ENCODE data around the gene ATP10A. TPM values are rescaled to one million over a fixed set of nuclear protein-coding genes. Genes with fewer than 3 reads are reported as not detected.

ATP10A gene
- polyA plus RNA-seq, 1 of the 3 experiments (the other 2 are of a cell fraction) = not detected

- ChIA-PET CTCF (no interaction called here), POLR2A (no interaction called here)
- no peaks in the 10 kb centered on the region for H3K36me3 ChIP-seq (replicated peaks in 1 of 2; ENCODE audit: control insufficient read depth in 1 of 2, insufficient read depth in 2 of 2, low read length in 1 of 2)
- no peak overlapping the region for H3K4me3 ChIP-seq (ENCODE audit: low read depth in 2 of 2, low read length in 1 of 2)
- no peaks in the 10 kb centered on the region for H4K20me1 ChIP-seq (ENCODE audit: insufficient read depth)
- no peaks in the 10 kb centered on the region for H3K79me2 ChIP-seq (ENCODE audit: insufficient read depth)
- H3K4me2 ChIP-seq = no peak overlapping the region
- no peak for TF ChIP-seq MAX (IDR thresholded peaks at IDR 0.05; ENCODE audit: low read depth)
- no peak for TF ChIP-seq TEAD4 (IDR thresholded peaks at IDR 0.05; ENCODE audit: borderline replicate concordance, insufficient read depth)
- no peak for TF ChIP-seq RFX5 (IDR thresholded peaks at IDR 0.05; ENCODE audit: low read length)
- TF ChIP-seq POLR2AphosphoS5 (IDR thresholded peaks at IDR 0.05; ENCODE audit: low read depth, low read length) = no peak
- TF ChIP-seq JUND (IDR thresholded peaks at IDR 0.05) = no peak
- no peak for TF ChIP-seq NFIC (IDR thresholded peaks at IDR 0.05; ENCODE audit: borderline replicate concordance)
- no peak for TF ChIP-seq TAF1 (IDR thresholded peaks at IDR 0.05; ENCODE audit: borderline replicate concordance, low read depth, low read length)
- no peak for TF ChIP-seq GABPA (IDR thresholded peaks at IDR 0.05; ENCODE audit: low read depth)
- TF ChIP-seq FOXJ3 (CRISPR knock-in tag; IDR thresholded peaks at IDR 0.05) = no peak
- TF ChIP-seq, protein P1, sequence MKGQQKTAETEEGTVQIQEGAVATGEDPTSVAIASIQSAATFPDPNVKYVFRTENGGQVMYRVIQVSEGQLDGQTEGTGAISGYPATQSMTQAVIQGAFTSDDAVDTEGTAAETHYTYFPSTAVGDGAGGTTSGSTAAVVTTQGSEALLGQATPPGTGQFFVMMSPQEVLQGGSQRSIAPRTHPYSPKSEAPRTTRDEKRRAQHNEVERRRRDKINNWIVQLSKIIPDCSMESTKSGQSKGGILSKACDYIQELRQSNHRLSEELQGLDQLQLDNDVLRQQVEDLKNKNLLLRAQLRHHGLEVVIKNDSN (IDR thresholded peaks at IDR 0.05; ENCODE audit: borderline replicate concordance, low read depth) = no peak
- no peak for TF ChIP-seq EZH2phosphoT487 (IDR thresholded peaks at IDR 0.05; ENCODE audit: borderline replicate concordance, low read depth)
- TF ChIP-seq, protein P2, sequence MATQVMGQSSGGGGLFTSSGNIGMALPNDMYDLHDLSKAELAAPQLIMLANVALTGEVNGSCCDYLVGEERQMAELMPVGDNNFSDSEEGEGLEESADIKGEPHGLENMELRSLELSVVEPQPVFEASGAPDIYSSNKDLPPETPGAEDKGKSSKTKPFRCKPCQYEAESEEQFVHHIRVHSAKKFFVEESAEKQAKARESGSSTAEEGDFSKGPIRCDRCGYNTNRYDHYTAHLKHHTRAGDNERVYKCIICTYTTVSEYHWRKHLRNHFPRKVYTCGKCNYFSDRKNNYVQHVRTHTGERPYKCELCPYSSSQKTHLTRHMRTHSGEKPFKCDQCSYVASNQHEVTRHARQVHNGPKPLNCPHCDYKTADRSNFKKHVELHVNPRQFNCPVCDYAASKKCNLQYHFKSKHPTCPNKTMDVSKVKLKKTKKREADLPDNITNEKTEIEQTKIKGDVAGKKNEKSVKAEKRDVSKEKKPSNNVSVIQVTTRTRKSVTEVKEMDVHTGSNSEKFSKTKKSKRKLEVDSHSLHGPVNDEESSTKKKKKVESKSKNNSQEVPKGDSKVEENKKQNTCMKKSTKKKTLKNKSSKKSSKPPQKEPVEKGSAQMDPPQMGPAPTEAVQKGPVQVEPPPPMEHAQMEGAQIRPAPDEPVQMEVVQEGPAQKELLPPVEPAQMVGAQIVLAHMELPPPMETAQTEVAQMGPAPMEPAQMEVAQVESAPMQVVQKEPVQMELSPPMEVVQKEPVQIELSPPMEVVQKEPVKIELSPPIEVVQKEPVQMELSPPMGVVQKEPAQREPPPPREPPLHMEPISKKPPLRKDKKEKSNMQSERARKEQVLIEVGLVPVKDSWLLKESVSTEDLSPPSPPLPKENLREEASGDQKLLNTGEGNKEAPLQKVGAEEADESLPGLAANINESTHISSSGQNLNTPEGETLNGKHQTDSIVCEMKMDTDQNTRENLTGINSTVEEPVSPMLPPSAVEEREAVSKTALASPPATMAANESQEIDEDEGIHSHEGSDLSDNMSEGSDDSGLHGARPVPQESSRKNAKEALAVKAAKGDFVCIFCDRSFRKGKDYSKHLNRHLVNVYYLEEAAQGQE (IDR thresholded peaks at IDR 0.05; ENCODE audit: low read depth, low read length) = no peak
- TF ChIP-seq RXRA (IDR thresholded peaks at IDR 0.05; ENCODE audit: borderline replicate concordance, low read depth) = no peak
- no peak for TF ChIP-seq FOSL2 (IDR thresholded peaks at IDR 0.05; ENCODE audit: borderline replicate concordance, low read depth)
- no peak for TF ChIP-seq MEF2A (IDR thresholded peaks at IDR 0.05; ENCODE audit: borderline replicate concordance, low read depth)
- TF ChIP-seq USF2 (IDR thresholded peaks at IDR 0.05; ENCODE audit: borderline replicate concordance, low read depth, low read length) = no peak
- no peak for TF ChIP-seq NRF1 (IDR thresholded peaks at IDR 0.05; ENCODE audit: low read depth, low read length)
- no peak for TF ChIP-seq ELF1 (IDR thresholded peaks at IDR 0.05)
- no peak for DNase-seq
- no peaks in the 10 kb centered on the region for H3K27me3 ChIP-seq (ENCODE audit: insufficient read depth)
- no peaks in the 10 kb centered on the region for H3K9me2 ChIP-seq
- no peak overlapping the region for H3K9ac ChIP-seq
- no peaks in the 10 kb centered on the region for H3K9me3 ChIP-seq
- WGBS (ENCODE audit: low lambda C conversion rate) = 37% methylated on average over 2 of the region's 6 CpGs
- H3K4me1 ChIP-seq (ENCODE audit: control insufficient read depth in 1 of 2, insufficient read depth in 2 of 2, low read depth in 1 of 2, low read length in 1 of 2) = peaks cover 0 to 6% of the 10 kb centered on the region in 2 experiments; a peak in 1 of 4 replicates
- no peak overlapping the region for H2AFZ ChIP-seq (ENCODE audit: low read depth)
- H3K27ac ChIP-seq (ENCODE audit: low read depth in 2 of 2, low read length in 1 of 2) = no peak overlapping the region
- H3F3A ChIP-seq (replicated peaks; ENCODE audit: insufficient read depth) = no peaks in the 10 kb centered on the region
Measured at GRCh38 chr15:25844542-25844941, 18.6 kb downstream of the ATP10A start.
